ENCODE results near the gene TMPRSS6. TPM values are rescaled to one million over a fixed set of nuclear protein-coding genes. Genes with fewer than 3 reads are reported as not detected.

TMPRSS6 gene
- total RNA-seq, 1 experiment from 2014 or later = not detected

GRCh38 chr22:37051391-37052385, 57.8 kb downstream of the TMPRSS6 start, which contains the start of gene KCTD17:
KCTD17 (plus strand) TSS chr22:37051742; CDS start chr22:37051761, 19 bp downstream.
- peak; percentile 64 for DNase-seq (ENCODE audit: low read depth)

GRCh38 chr22:37050913-37051312, 58.6 kb downstream of the TMPRSS6 start:
- no peak for DNase-seq (ENCODE audit: low read depth)

GRCh38 chr22:37049224-37049623, 60.3 kb downstream of the TMPRSS6 start:
- no peak for DNase-seq (ENCODE audit: low read depth)

- no peak for DNase-seq (ENCODE audit: low read depth)
These were observed 61.4 kb downstream of the TMPRSS6 start for GRCh38 chr22:37048133-37048532.

GRCh38 chr22:37047006-37047405, 62.5 kb downstream of the TMPRSS6 start:
- DNase-seq (ENCODE audit: low read depth) = no peak

GRCh38 chr22:37046589-37046988, 62.9 kb downstream of the TMPRSS6 start:
- no peak for DNase-seq (ENCODE audit: low read depth)

GRCh38 chr22:37045958-37046357, 63.6 kb downstream of the TMPRSS6 start:
- DNase-seq (ENCODE audit: low read depth) = peak; percentile 18

- DNase-seq (ENCODE audit: low read depth) = peak; percentile 17
These were observed 64.6 kb downstream of the TMPRSS6 start for GRCh38 chr22:37044634-37045625.

- peak; percentile 52 for DNase-seq (ENCODE audit: low read depth)
These were observed 65.5 kb downstream of the TMPRSS6 start for GRCh38 chr22:37043828-37044538.

- DNase-seq (ENCODE audit: low read depth) = no peak
These were observed 66.2 kb downstream of the TMPRSS6 start for GRCh38 chr22:37043209-37043827.

GRCh38 chr22:37039466-37039865, 70.0 kb downstream of the TMPRSS6 start:
- DNase-seq (ENCODE audit: low read depth) = no peak

GRCh38 chr22:37037669-37038068, 71.8 kb downstream of the TMPRSS6 start:
- DNase-seq (ENCODE audit: low read depth) = no peak

- no peak for DNase-seq (ENCODE audit: low read depth)
These were observed 72.7 kb downstream of the TMPRSS6 start for GRCh38 chr22:37036655-37037377.

- no peak for DNase-seq (ENCODE audit: low read depth)
These were observed 75.7 kb downstream of the TMPRSS6 start for GRCh38 chr22:37033605-37034430.

GRCh38 chr22:37032535-37033460, 76.7 kb downstream of the TMPRSS6 start:
- no peak for DNase-seq (ENCODE audit: low read depth)

- no peak for DNase-seq (ENCODE audit: low read depth)
These were observed 77.4 kb downstream of the TMPRSS6 start for GRCh38 chr22:37032134-37032534.

- DNase-seq (ENCODE audit: low read depth) = no peak
These were observed 78.8 kb downstream of the TMPRSS6 start for GRCh38 chr22:37030560-37031281.

Measured in RPMI7951 (cell line).